GM12878 (cell line): ENCODE measurements around the gene ADARB1. TPM values are rescaled to one million over a fixed set of nuclear protein-coding genes. Genes with fewer than 3 reads are reported as not detected.

Experiments used
- ATAC-seq: fragments of 200-7000 bp; cut with Tn5 transposase; 3 replicates; pipeline ENCODE4 v1.9.1; 2020; ENCODE audit warnings: mild to moderate bottlenecking, moderate library complexity
- BruUV-seq: library from RNA; stranded (reverse); fragments of 400-500 nt; replicated peaks from 2 replicates; lab custom pipeline; 2021; lab: Mats Ljungman, UMichigan
- CTCF ChIA-PET: fragments of 300-600 bp; sonication (Branson Sonifier 250); formaldehyde crosslinking; extraction: SDS; loops from one replicate; lab custom pipeline; 2021; ENCODE audit warnings: inconsistent platforms; lab: Yijun Ruan, JAX
- POLR2A ChIA-PET: fragments of 350-600 bp; formaldehyde crosslinking; extraction: SDS; loops from one replicate; lab custom pipeline; 2021; ENCODE audit warnings: inconsistent platforms; lab: Charles Lee
- RAD21 ChIA-PET: fragments of 300-600 bp; sonication (Branson Sonifier 250); formaldehyde crosslinking; loops from one replicate; lab custom pipeline; 2023; ENCODE audit warnings: antibody characterized with exemption; ENCODE audit not compliant: unreplicated experiment; lab: Charles Lee
- SMC1A ChIA-PET: fragments of 300-600 bp; sonication (Branson Sonifier 250); formaldehyde crosslinking; loops from one replicate; lab custom pipeline; 2023; ENCODE audit not compliant: unreplicated experiment, uncharacterized antibody; lab: Charles Lee
- DNase-seq: peaks from one replicate; pipeline ENCODE4 v3.0.0-alpha.2; 2011; ENCODE audit warnings: low read depth, low spot score
- FAIRE-seq: peaks from 3 replicates; lab custom pipeline; 2011; peaks lifted over from hg19 to GRCh38; lab: Jason Lieb, UNC
- H2AFZ ChIP-seq: 2 replicates; pipeline ENCODE4 v1.6.0; 2011; ENCODE audit warnings: low read depth, low read length, control low read depth; ENCODE audit not compliant: control insufficient read depth
- H3K27ac ChIP-seq: 2 replicates; pipeline ENCODE4 v1.5.1; 2011; ENCODE audit warnings: control low read depth; ENCODE audit not compliant: control insufficient read depth, insufficient read depth
- H3K27me3 ChIP-seq, 2 experiments: replicated peaks in 1 of 2; 2 replicates each; pipeline versions ENCODE4 v1.6.0 to v1.6.1; 2011; ENCODE audit warnings: low read length in 1 of 2; ENCODE audit not compliant: control insufficient read depth in 2 of 2, insufficient read depth in 2 of 2
- H3K36me3 ChIP-seq, 2 experiments: 2 replicates each; pipeline ENCODE4 v1.5.1; 2011; ENCODE audit warnings: low read length in 1 of 2; ENCODE audit not compliant: control insufficient read depth in 2 of 2, insufficient read depth in 2 of 2
- H3K4me1 ChIP-seq: 2 replicates; pipeline ENCODE4 v1.6.1; 2011; ENCODE audit warnings: mild to moderate bottlenecking, low read length, moderate library complexity, mixed read lengths; ENCODE audit not compliant: control insufficient read depth, insufficient read depth
- H3K4me2 ChIP-seq: 2 replicates; pipeline ENCODE4 v1.6.0; 2011; ENCODE audit warnings: control low read depth; ENCODE audit not compliant: control insufficient read depth, insufficient read depth
- H3K4me3 ChIP-seq: fragments of 200-600 bp; sonication (generic); 2 replicates; pipeline ENCODE4 v1.5.1; 2016
- H3K79me2 ChIP-seq: 2 replicates; pipeline ENCODE4 v1.6.0; 2011; ENCODE audit warnings: low read length; ENCODE audit not compliant: control insufficient read depth, insufficient read depth
- H3K9ac ChIP-seq: 2 replicates; pipeline ENCODE4 v1.8.0; 2011; ENCODE audit warnings: low read length, control low read depth, mixed read lengths; ENCODE audit not compliant: control insufficient read depth, insufficient read depth
- H3K9me3 ChIP-seq: replicated peaks from 3 replicates; pipeline ENCODE4 v1.5.1; 2011; ENCODE audit warnings: mild to moderate bottlenecking, low read length; ENCODE audit not compliant: control insufficient read depth, insufficient read depth
- H4K20me1 ChIP-seq: 2 replicates; pipeline ENCODE4 v1.6.0; 2011; ENCODE audit not compliant: control insufficient read depth, insufficient read depth
- CEBPB ChIP-seq, 2 experiments: fragments of 150-350 bp in 1 of 2; IDR thresholded peaks; 2 replicates each; pipeline ENCODE4 v1.6.1; 2012 to 2014; ENCODE audit warnings: low read depth in 2 of 2, low read length in 2 of 2, borderline replicate concordance in 1 of 2, inconsistent platforms in 1 of 2
- CHD2 ChIP-seq: IDR thresholded peaks from 2 replicates; pipeline ENCODE4 v1.6.1; 2011; ENCODE audit warnings: low read depth, low read length, improper control_type of control experiment, borderline replicate concordance
- ETV6 ChIP-seq, 2 experiments: fragments of 450-650 bp in 1 of 2; IDR thresholded peaks in 1 of 2; conservative IDR thresholded peaks in 1 of 2; 2 replicates each; pipeline ENCODE4 v1.6.1; 2014; ENCODE audit warnings: antibody characterized with exemption in 1 of 2, borderline replicate concordance in 1 of 2, low read depth in 1 of 2, mild to moderate bottlenecking in 1 of 2, moderate library complexity in 1 of 2
- LARP7 ChIP-seq: fragments of 450-650 bp; IDR thresholded peaks from 2 replicates; pipeline ENCODE4 v1.6.1; 2017; ENCODE audit warnings: mild to moderate bottlenecking
- SMAD1 ChIP-seq: fragments of 450-650 bp; IDR thresholded peaks from 2 replicates; pipeline ENCODE4 v1.6.1; 2018; ENCODE audit warnings: mild to moderate bottlenecking, low read depth; ENCODE audit not compliant: partially characterized antibody
- SREBF2 ChIP-seq: IDR thresholded peaks from 2 replicates; pipeline ENCODE4 v1.6.1; 2012; ENCODE audit warnings: mild to moderate bottlenecking, low read length
- SUPT20H ChIP-seq: IDR thresholded peaks from 2 replicates; pipeline ENCODE4 v1.6.1; 2011; ENCODE audit warnings: low read depth, mild to moderate bottlenecking, low read length, moderate library complexity, borderline replicate concordance; ENCODE audit not compliant: control insufficient read depth
- ZNF217 ChIP-seq: fragments of 450-650 bp; IDR thresholded peaks from 2 replicates; pipeline ENCODE4 v1.6.1; 2017; ENCODE audit warnings: antibody characterized with exemption, mild to moderate bottlenecking
- WGBS: methylation state at CpG from one replicate; pipeline ENCODE4 v1.1.6; 2016; ENCODE audit warnings: low lambda C conversion rate; ENCODE audit not compliant: insufficient replicate concordance, insufficient coverage; ENCODE audit errors: missing lambda C conversion rate; 5-methylcytosine and 5-hydroxymethylcytosine counted together
- in situ Hi-C: fragments of 300-500 bp; cut with MboI; formaldehyde crosslinking; loops from 9 replicates; pipeline ENCODE4 v1.14.3; 2018; ENCODE audit warnings: mixed read lengths
- intact Hi-C: fragments of 100-400 bp; cut with micrococcal nuclease; formaldehyde crosslinking; loops from one replicate; pipeline ENCODE4 v1.14.2; 2022; ENCODE audit not compliant: unreplicated experiment
- polyA plus RNA-seq, 11 experiments: library from polyadenylated mRNA; depleted of rRNA in 4 of 11; unstranded in 6 of 11; stranded (reverse) in 5 of 11; fragments of >200 nt; fragmentation: Nextera tagmentation in 4 of 11; fragmentation: Illumina TruSeq in 1 of 11; extraction: Ambion mirVana in 4 of 11; extraction: Trizol in 1 of 11; gene quantifications; 1 replicate in 1 of 11; 2 replicates in 10 of 11; pipeline versions ENCODE4 v1.2.1 to v1.2.3, GENCODE V29; 2011 to 2016; ENCODE audit warnings: inconsistent platforms in 2 of 11, missing spikeins in 2 of 11, low read depth in 1 of 11
- total RNA-seq, 4 experiments: library from RNA; depleted of rRNA in 3 of 4; stranded (reverse); fragments of >200 nt in 3 of 4; fragmentation: Illumina TruSeq in 1 of 4; extraction: Trizol in 1 of 4; gene quantifications; 2 replicates each; pipeline versions ENCODE4 v1.2.1 to v1.2.3, GENCODE V29; 2013 to 2021
- TF ChIP-seq, protein P1 (sequence below): fragments of 450-650 bp; formaldehyde crosslinking; IDR thresholded peaks from 2 replicates; pipeline ENCODE4 v1.4.0; 2022; ENCODE audit warnings: mild to moderate bottlenecking, moderate library complexity

ADARB1 gene
- total and polyA plus RNA-seq, 10 of the 15 experiments (the other 5 are each of a cell fraction or from before 2014, with no cell fraction given) = 5.7 to 61.7 (median 25.3) TPM

DNA sequence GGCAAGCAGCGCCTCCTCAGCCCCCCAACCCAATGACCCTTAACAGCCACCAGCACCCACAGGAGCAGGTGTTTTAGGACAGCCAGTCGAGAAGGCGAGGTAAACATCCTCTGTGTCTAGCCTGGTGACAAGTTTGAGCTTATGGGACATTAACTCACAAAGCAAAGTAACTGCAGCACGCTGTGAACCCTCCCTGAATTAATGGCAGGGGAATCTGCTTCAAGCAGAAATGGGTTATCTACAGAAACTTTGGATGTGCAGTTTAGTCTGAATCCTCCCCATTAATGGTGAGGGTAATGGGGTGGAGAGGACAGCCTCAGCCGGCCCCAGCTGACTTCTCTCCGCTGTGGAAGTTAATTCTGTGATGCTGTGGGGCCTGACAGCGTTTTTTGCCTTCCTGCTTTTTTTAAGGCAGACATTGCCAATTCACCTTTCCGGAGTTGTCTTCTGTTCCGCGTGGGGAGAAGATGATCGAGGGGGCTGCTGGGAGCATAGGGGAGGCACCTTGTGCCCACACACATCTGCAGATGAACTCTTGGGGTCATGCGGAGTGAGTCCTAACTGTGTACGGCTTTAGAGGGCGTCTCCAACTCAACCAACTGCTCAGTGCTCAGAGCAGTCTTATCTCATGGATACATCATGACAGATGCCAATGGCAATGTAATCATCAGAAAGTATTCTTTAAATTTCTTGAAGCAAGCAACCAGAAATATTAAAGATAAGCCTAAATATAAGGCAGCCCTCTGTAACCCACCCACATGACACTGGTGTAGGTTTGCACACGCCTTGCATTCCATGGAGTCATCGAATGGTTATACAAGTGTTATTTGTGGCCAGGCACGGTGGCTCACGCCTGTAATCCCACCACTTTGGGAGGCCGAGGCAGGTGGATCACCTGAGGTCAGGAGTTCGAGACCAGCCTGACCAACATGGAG is 172.3 kb downstream of the ADARB1 start:
- CTCF ChIA-PET = interaction anchor here (1.7 kb wide), 1 partner anchor 108 kb away, joined by 7 read pairs; no protein-coding TSS in a partner anchor
- no peak overlapping the region for H3K4me3 ChIP-seq
- TF ChIP-seq LARP7 = no peak
- no peak for TF ChIP-seq CEBPB (IDR thresholded peaks at IDR 0.05; ENCODE audit: borderline replicate concordance in 1 of 2, low read depth in 2 of 2, low read length in 2 of 2)
- TF ChIP-seq ZNF217 = no peak
- TF ChIP-seq SMAD1 = no peak
- no peak for TF ChIP-seq SUPT20H
- no peak for TF ChIP-seq ETV6 (conservative IDR thresholded peaks at IDR 0.05 in 1 of 2, IDR thresholded peaks at IDR 0.05 in 1 of 2; ENCODE audit: borderline replicate concordance in 1 of 2, low read depth in 1 of 2)
- TF ChIP-seq SREBF2 = no peak
- TF ChIP-seq CHD2 = no peak
- TF ChIP-seq, protein P1, sequence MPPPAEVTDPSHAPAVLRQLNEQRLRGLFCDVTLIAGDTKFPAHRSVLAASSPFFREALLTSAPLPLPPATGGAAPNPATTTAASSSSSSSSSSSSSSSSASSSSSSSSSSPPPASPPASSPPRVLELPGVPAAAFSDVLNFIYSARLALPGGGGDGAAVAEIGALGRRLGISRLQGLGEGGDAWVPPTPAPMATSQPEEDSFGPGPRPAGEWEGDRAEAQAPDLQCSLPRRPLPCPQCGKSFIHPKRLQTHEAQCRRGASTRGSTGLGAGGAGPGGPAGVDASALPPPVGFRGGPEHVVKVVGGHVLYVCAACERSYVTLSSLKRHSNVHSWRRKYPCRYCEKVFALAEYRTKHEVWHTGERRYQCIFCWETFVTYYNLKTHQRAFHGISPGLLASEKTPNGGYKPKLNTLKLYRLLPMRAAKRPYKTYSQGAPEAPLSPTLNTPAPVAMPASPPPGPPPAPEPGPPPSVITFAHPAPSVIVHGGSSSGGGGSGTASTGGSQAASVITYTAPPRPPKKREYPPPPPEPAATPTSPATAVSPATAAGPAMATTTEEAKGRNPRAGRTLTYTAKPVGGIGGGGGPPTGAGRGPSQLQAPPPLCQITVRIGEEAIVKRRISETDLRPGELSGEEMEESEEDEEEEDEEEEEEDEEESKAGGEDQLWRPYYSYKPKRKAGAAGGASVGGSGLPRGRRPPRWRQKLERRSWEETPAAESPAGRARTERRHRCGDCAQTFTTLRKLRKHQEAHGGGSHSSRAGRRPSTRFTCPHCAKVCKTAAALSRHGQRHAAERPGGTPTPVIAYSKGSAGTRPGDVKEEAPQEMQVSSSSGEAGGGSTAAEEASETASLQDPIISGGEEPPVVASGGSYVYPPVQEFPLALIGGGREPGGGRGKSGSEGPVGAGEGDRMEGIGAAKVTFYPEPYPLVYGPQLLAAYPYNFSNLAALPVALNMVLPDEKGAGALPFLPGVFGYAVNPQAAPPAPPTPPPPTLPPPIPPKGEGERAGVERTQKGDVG (CRISPR knock-in tag) = no peak
- TF ChIP-seq, all 136 proteins: peak for 0
- Histone ChIP-seq H3K9ac (no peak overlapping the region), H2AFZ (no peak overlapping the region), H3K4me2 (no peak overlapping the region), H3K27me3 (no peaks in the 10 kb centered on the region), H3K79me2 (no peaks in the 10 kb centered on the region), H3K27ac (no peak overlapping the region), H3K4me1 (no peaks in the 10 kb centered on the region), H3K9me3 (no peaks in the 10 kb centered on the region; the same call in 2 of the 3 replicates), H4K20me1 (no peaks in the 10 kb centered on the region), H3K36me3 (no peaks in the 10 kb centered on the region)
- ATAC-seq = no peak
- 44% methylated on average over 20 of the region's 20 CpGs for WGBS
- POLR2A ChIA-PET = no interaction called here
- RAD21 ChIA-PET = no interaction called here
- intact Hi-C loops = no loop called here
- SMC1A ChIA-PET = no interaction called here
- in situ Hi-C loops = no loop called here
- no peak for FAIRE-seq
- DNase-seq = no peak
- BruUV-seq = no TSS peak
